ENCODE measurements around the gene GARIN1A.

Gene GARIN1A

DNA sequence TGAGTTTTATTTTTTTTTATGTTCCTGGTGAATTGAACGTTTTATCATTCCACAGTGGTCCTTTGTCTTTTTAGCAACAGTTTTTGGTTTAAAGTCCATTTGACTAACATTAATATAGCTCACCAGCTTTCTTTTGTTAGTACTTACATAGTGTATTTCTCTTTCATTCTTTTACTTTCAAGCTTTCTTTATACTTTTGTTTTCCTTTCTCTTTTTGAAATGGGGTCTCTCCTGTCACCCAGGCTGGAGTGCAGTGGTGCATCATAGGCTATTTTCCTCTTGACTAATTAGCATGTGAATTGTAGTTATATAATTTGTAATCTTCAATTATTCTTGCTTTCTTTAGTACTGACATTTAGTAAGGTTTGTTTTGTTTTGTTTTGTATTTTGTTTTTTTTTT, 27.8 kb downstream of the GARIN1A start:
- TF ChIP-seq, protein P1, sequence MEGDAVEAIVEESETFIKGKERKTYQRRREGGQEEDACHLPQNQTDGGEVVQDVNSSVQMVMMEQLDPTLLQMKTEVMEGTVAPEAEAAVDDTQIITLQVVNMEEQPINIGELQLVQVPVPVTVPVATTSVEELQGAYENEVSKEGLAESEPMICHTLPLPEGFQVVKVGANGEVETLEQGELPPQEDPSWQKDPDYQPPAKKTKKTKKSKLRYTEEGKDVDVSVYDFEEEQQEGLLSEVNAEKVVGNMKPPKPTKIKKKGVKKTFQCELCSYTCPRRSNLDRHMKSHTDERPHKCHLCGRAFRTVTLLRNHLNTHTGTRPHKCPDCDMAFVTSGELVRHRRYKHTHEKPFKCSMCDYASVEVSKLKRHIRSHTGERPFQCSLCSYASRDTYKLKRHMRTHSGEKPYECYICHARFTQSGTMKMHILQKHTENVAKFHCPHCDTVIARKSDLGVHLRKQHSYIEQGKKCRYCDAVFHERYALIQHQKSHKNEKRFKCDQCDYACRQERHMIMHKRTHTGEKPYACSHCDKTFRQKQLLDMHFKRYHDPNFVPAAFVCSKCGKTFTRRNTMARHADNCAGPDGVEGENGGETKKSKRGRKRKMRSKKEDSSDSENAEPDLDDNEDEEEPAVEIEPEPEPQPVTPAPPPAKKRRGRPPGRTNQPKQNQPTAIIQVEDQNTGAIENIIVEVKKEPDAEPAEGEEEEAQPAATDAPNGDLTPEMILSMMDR (IDR thresholded peaks at IDR 0.05; ENCODE audit: extremely low read depth, insufficient read depth, missing control alignments) = no peak
- in situ Hi-C loops (cut with MboI; ENCODE audit: low pct_unique_long_range_greater_than_20kb, low sequenced_read_pairs, unreplicated experiment) = no loop called here
- no peak for DNase-seq (ENCODE audit: low spot score)

DNA sequence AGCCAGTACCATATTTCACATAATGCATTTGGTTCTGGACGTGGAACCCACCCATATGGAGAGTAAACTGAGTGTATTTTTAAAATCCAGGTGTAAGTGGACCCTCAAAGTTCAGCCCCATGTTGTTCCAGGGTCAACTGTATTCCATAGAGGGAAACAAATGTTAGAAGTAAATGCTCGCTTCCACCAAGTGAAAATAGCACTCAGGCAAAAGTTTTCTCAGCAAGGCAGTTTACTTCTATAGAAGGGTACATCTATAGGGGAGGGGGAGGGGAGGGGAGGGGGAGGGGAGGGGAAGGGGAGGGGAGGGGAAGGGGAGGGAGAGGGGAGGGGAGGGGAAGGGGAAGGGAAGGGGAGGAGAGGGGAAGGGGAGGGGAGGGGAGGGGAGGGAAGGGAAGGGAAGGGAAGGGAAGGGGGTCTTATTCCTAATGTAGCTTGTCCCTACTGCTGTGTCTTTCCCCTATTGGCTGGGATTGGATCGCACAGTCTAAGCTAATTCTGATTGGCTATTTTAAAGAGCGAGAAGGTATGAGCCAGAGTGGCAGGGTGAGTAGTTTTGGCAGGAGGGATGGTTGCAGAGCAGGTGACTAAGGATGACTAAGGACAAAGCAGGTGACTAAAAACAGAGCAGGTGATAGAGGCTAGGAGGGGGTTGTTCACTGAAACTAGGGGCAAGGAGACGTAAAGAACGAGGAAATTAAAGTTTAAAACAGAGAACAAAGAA, 29.1 kb downstream of the GARIN1A start:
- DNase-seq (ENCODE audit: low spot score) = no peak
- in situ Hi-C loops (cut with MboI; ENCODE audit: low pct_unique_long_range_greater_than_20kb, low sequenced_read_pairs, unreplicated experiment) = no loop called here
- TF ChIP-seq, protein P1 (IDR thresholded peaks at IDR 0.05; ENCODE audit: extremely low read depth, insufficient read depth, missing control alignments) = no peak

DNA sequence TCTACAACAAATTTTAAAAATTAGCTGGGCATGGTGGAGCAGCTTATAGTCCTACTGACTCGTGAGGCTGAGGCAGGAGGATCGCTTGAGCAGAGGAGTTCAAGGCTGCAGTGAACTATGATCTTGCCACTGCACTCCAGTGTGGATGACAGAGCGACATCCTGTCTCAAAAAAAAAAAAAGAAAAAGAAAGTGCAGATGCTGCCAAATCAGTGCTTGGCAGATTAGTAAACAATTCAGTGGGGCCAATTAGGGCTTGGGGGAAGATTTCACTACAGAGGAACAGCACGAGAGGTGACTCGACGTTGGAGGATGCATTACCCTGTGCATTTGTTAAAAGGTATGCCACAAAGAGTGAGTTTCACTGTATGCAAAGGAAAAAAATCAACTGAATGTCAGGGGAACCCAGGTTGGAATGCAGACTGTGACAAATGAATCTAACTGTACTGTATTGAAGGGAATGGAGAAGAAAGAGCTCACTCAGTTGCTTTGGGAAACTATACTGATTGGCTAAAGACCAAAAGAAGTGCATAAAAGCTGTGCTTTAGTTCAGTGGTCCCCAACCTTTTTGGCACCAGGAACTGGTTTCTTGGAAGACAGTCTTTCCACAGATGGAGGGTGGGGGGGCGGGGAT, 31.6 kb downstream of the GARIN1A start:
- no peak for DNase-seq (ENCODE audit: low spot score)
- in situ Hi-C loops (cut with MboI; ENCODE audit: low pct_unique_long_range_greater_than_20kb, low sequenced_read_pairs, unreplicated experiment) = no loop called here
- TF ChIP-seq, protein P1 (IDR thresholded peaks at IDR 0.05; ENCODE audit: extremely low read depth, insufficient read depth, missing control alignments) = no peak

DNA sequence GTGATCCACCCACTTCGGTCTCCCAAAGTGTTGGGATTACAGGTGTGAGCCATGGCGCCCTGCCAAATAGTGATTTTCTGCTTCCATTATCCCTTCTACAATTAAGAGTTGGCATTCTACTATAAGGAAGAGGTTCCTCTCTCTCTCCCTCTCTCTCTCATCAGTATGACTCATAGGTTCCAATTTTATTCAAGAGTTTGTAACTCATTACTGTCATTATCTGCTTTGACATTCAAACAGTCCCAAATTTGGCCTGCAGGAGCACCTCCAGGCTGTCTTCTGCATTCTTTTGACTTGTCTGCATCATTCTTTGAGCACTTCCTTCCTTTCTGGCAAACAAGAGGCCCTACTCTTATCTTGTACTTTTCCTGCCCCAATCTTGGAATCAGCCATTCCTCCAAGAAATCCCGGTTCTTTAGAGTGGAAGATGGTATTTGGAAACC, 33.8 kb downstream of the GARIN1A start:
- DNase-seq (ENCODE audit: low spot score) = no peak
- in situ Hi-C loops (cut with MboI; ENCODE audit: low pct_unique_long_range_greater_than_20kb, low sequenced_read_pairs, unreplicated experiment) = no loop called here
- TF ChIP-seq, protein P1 (IDR thresholded peaks at IDR 0.05; ENCODE audit: extremely low read depth, insufficient read depth, missing control alignments) = no peak

DNA sequence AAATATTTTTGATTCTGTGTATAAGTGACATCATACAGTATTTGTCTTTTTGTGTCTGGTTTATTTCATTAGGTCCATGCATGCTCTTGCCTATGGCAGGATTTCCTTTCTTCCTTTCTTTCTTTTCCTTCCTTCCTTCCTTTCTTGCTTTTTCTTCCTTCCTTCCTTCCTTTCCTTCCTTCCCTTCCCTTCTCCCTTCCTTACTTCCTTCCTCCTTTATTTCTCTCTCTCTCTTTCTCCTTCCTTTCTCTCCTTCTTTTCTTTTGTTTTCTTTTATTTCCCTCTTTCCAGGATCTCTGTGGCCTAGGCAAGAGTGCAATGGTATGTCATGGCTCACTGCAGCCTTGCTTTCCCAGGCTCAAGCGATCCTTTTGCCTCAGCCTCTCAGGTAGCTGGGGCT, 35.7 kb downstream of the GARIN1A start:
- in situ Hi-C loops (cut with MboI; ENCODE audit: low pct_unique_long_range_greater_than_20kb, low sequenced_read_pairs, unreplicated experiment) = no loop called here
- no peak for DNase-seq (ENCODE audit: low spot score)
- TF ChIP-seq, protein P1 (IDR thresholded peaks at IDR 0.05; ENCODE audit: extremely low read depth, insufficient read depth, missing control alignments) = no peak

DNA sequence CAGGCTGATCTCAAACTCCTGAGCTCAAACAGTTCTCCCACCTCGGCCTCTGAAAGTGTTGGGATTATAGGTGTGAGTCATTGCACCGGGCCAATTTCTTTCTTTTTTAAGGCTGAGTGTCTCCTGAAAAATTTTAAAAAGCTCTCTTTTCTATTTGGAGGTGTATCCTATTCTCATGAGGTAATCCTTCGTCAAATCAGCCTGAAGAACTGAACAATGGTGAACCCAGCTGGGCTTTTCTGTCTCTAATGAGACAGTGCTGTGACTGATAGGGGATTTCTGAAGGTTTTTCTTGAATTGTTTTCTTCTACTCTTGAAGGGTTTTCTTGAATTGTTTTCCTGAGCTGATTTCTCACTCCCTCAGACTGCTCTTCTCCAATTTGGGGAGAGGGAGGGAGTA, 36.1 kb downstream of the GARIN1A start:
- DNase-seq (ENCODE audit: low spot score) = no peak
- TF ChIP-seq, protein P1 (IDR thresholded peaks at IDR 0.05; ENCODE audit: extremely low read depth, insufficient read depth, missing control alignments) = no peak
- in situ Hi-C loops (cut with MboI; ENCODE audit: low pct_unique_long_range_greater_than_20kb, low sequenced_read_pairs, unreplicated experiment) = no loop called here

All from GM13977 (cell line).